SU-DHL-6 (cell line): Measurements from ENCODE around the gene CFAP300.

Experiments
- H2AFZ ChIP-seq: fragments of 200-600 bp; sonication (generic); 2 replicates; pipeline ENCODE4 v1.6.1; 2014; ENCODE audit warnings: low read depth, mild to moderate bottlenecking, moderate library complexity, mixed read lengths, antibody characterized with exemption, low read length; ENCODE audit not compliant: severe bottlenecking
- H3F3A ChIP-seq: fragments of 200-600 bp; shearing (Covaris generic); 2 replicates; pipeline ENCODE4 v1.6.0; 2016; ENCODE audit warnings: antibody characterized with exemption, mild to moderate bottlenecking; ENCODE audit not compliant: insufficient read depth
- H3K27ac ChIP-seq: fragments of 200-600 bp; sonication (generic); 2 replicates; pipeline ENCODE4 v1.5.1; 2016; ENCODE audit warnings: low read depth, mild to moderate bottlenecking, low read length, moderate library complexity, mixed read lengths
- H3K27me3 ChIP-seq: fragments of 200-600 bp; sonication (generic), shearing (Covaris generic); 2 replicates; pipeline ENCODE4 v1.6.0; 2014; ENCODE audit warnings: mild to moderate bottlenecking, low read length
- H3K36me3 ChIP-seq: fragments of 200-600 bp; sonication (generic); 2 replicates; pipeline ENCODE4 v1.6.1; 2014; ENCODE audit warnings: mild to moderate bottlenecking, low read length, mixed read lengths
- H3K4me2 ChIP-seq: fragments of 300-600, 200-600 bp; shearing (Covaris generic), sonication (generic); 2 replicates; pipeline ENCODE4 v1.6.0; 2014; ENCODE audit warnings: low read length, low read depth, mild to moderate bottlenecking; ENCODE audit not compliant: poor library complexity, severe bottlenecking
- H3K4me3 ChIP-seq: fragments of 200-600 bp; sonication (generic); 2 replicates; pipeline ENCODE4 v1.5.1; 2014; ENCODE audit warnings: antibody characterized with exemption, low read length, mild to moderate bottlenecking, mixed read lengths; ENCODE audit not compliant: insufficient read depth, poor library complexity, severe bottlenecking
- H3K79me2 ChIP-seq: fragments of 200-600 bp; sonication (generic); 2 replicates; pipeline ENCODE4 v1.6.1; 2014; ENCODE audit warnings: mild to moderate bottlenecking, low read length, moderate library complexity; ENCODE audit not compliant: insufficient read depth
- H3K9ac ChIP-seq: fragments of 200-600 bp; sonication (generic); 2 replicates; pipeline ENCODE4 v1.7.0; 2014; ENCODE audit warnings: mild to moderate bottlenecking, low read length
- H3K9me2 ChIP-seq: fragments of 200-600 bp; sonication (generic); replicated peaks from 2 replicates; pipeline ENCODE4 v1.6.1; 2014; ENCODE audit warnings: low read length; ENCODE audit not compliant: insufficient read depth
- H3K9me3 ChIP-seq: fragments of 200-600 bp; sonication (generic); 2 replicates; pipeline ENCODE4 v1.6.1; 2014; ENCODE audit warnings: low read length, mixed read lengths; ENCODE audit not compliant: insufficient read depth
- H4K20me1 ChIP-seq: fragments of 200-600 bp; sonication (generic); 2 replicates; pipeline ENCODE4 v1.6.1; 2014; ENCODE audit warnings: low read depth, mild to moderate bottlenecking, antibody characterized with exemption, low read length, moderate library complexity, mixed read lengths
- CTCF ChIP-seq: fragments of 200-600 bp; sonication (generic); IDR thresholded peaks from one replicate; pipeline ENCODE4 v1.5.1; 2017; ENCODE audit warnings: antibody characterized with exemption, mild to moderate bottlenecking, low read length, moderate library complexity; ENCODE audit not compliant: insufficient read depth, poor library complexity, severe bottlenecking
- EZH2phosphoT487 ChIP-seq: fragments of 200-600 bp; sonication (generic), shearing (Covaris generic); conservative IDR thresholded peaks from 2 replicates; pipeline ENCODE4 v1.6.1; 2018; ENCODE audit warnings: mild to moderate bottlenecking, antibody characterized with exemption, low read length, moderate library complexity, mixed read lengths

Gene CFAP300

GRCh38 chr11:102110761-102111010 lies 63.4 kb downstream of the CFAP300 start:
- Histone ChIP-seq H3K27ac (no peak overlapping the region), H3K4me2 (peak overlapping the region; percentile 72), H3K27me3 (no peaks in the 10 kb centered on the region), H3K9ac (no peak overlapping the region; the same call in 1 of the 2 replicates), H3K4me3 (peak overlapping the region; percentile 55), H3K9me3 (no peaks in the 10 kb centered on the region), H3K9me2 (no peaks in the 10 kb centered on the region), H4K20me1 (no peaks in the 10 kb centered on the region), H3F3A (no peaks in the 10 kb centered on the region), H3K79me2 (no peaks in the 10 kb centered on the region), H3K36me3 (no peaks in the 10 kb centered on the region), H2AFZ (no peak overlapping the region)
- TF ChIP-seq EZH2phosphoT487 (no peak), CTCF (no peak)

GRCh38 chr11:102111011-102111786 lies 64.0 kb downstream of the CFAP300 start:
- Histone ChIP-seq H3K79me2 (no peaks in the 10 kb centered on the region), H3K9me3 (no peaks in the 10 kb centered on the region), H3K27me3 (no peaks in the 10 kb centered on the region), H2AFZ (no peak overlapping the region), H3K9ac (no peak overlapping the region), H3F3A (no peaks in the 10 kb centered on the region), H3K4me3 (no peak overlapping the region), H3K36me3 (no peaks in the 10 kb centered on the region), H3K4me2 (no peak overlapping the region), H3K9me2 (no peaks in the 10 kb centered on the region), H4K20me1 (no peaks in the 10 kb centered on the region), H3K27ac (no peak overlapping the region)
- TF ChIP-seq CTCF, result no peak
- TF ChIP-seq EZH2phosphoT487, result no peak

GRCh38 chr11:102111787-102112508 lies 64.7 kb downstream of the CFAP300 start:
- Histone ChIP-seq H3K27ac (no peak overlapping the region), H3K79me2 (no peaks in the 10 kb centered on the region)

More at GRCh38 chr11:102111787-102112508, 64.7 kb downstream of the CFAP300 start:
- no peaks in the 10 kb centered on the region for H4K20me1 ChIP-seq
- TF ChIP-seq CTCF (no peak), EZH2phosphoT487 (no peak)
- no peak overlapping the region for H2AFZ ChIP-seq
- no peak overlapping the region for H3K4me2 ChIP-seq
- H3K36me3 ChIP-seq, result no peaks in the 10 kb centered on the region
- no peak overlapping the region for H3K4me3 ChIP-seq
- no peaks in the 10 kb centered on the region for H3F3A ChIP-seq
- H3K27me3 ChIP-seq, result no peaks in the 10 kb centered on the region
- no peaks in the 10 kb centered on the region for H3K9me3 ChIP-seq
- no peaks in the 10 kb centered on the region for H3K9me2 ChIP-seq
- no peak overlapping the region for H3K9ac ChIP-seq
